Umbilical cord (tissue), 2 donors: ENCODE data around the gene SGTA. TPM values are rescaled to one million over a fixed set of nuclear protein-coding genes. Genes with fewer than 3 reads are reported as not detected.

Source experiments
- DNase-seq: peaks from one replicate; pipeline ENCODE4 v3.0.0-alpha.2; 2015; ENCODE audit warnings: low spot score
- total RNA-seq: library from RNA; depleted of rRNA; stranded (reverse); fragments of >200 nt; gene quantifications from one replicate; pipeline ENCODE4 v1.2.3, GENCODE V29; 2014; ENCODE audit warnings: low replicate concordance; ENCODE audit not compliant: insufficient read depth

The SGTA gene
- total RNA-seq, 1 donor from 2014 or later = 21.4 TPM

GRCh38 chr19:2770055-2771013 is 12.7 kb downstream of the SGTA start:
- peak; percentile 34 for DNase-seq

GRCh38 chr19:2769218-2769617 is 13.9 kb downstream of the SGTA start:
- no peak for DNase-seq

- no peak for DNase-seq
These were observed 14.5 kb downstream of the SGTA start for GRCh38 chr19:2768365-2769132.

- DNase-seq = no peak
These were observed 15.4 kb downstream of the SGTA start for GRCh38 chr19:2767688-2768087.

GRCh38 chr19:2766594-2767372 is 16.3 kb downstream of the SGTA start:
- no peak for DNase-seq

GRCh38 chr19:2765376-2765775 is 17.7 kb downstream of the SGTA start:
- DNase-seq = no peak

- no peak for DNase-seq
These were observed 18.1 kb downstream of the SGTA start for GRCh38 chr19:2764945-2765344.

GRCh38 chr19:2763687-2764086 is 19.4 kb downstream of the SGTA start:
- no peak for DNase-seq

GRCh38 chr19:2762783-2763496 is 20.1 kb downstream of the SGTA start:
- no peak for DNase-seq

- no peak for DNase-seq
These were observed 20.9 kb downstream of the SGTA start for GRCh38 chr19:2761876-2762782.

GRCh38 chr19:2761309-2761677 is 21.8 kb downstream of the SGTA start:
- no peak for DNase-seq

- DNase-seq = no peak
These were observed 23.1 kb downstream of the SGTA start for GRCh38 chr19:2759965-2760364.

GRCh38 chr19:2759362-2759761 is 23.7 kb downstream of the SGTA start:
- DNase-seq = no peak

GRCh38 chr19:2758601-2759313 is 24.3 kb downstream of the SGTA start:
- no peak for DNase-seq

- DNase-seq = no peak
These were observed 25.9 kb downstream of the SGTA start for GRCh38 chr19:2756921-2757881.

GRCh38 chr19:2756477-2756876 is 26.6 kb downstream of the SGTA start:
- DNase-seq = no peak

GRCh38 chr19:2755811-2756210 is 27.3 kb downstream of the SGTA start:
- no peak for DNase-seq

GRCh38 chr19:2755448-2755705 is 27.7 kb downstream of the SGTA start:
- no peak for DNase-seq
